HL-60 (cell line): ENCODE measurements around the gene FGF22.

ENCODE experiments used
- DNase-seq, 2 experiments: peaks; one replicate each; pipeline ENCODE4 v3.0.0-alpha.2; 2010 to 2020; ENCODE audit warnings: low read depth in 1 of 2, low spot score in 1 of 2
- H3K27ac ChIP-seq: fragments of 250-450 bp; sonication (Bioruptor Pico); replicated peaks from 2 replicates; pipeline ENCODE4 v1.5.1; 2020; ENCODE audit warnings: mild to moderate bottlenecking, moderate library complexity
- H3K27me3 ChIP-seq: fragments of 250-450 bp; sonication (Bioruptor Pico); 2 replicates; pipeline ENCODE4 v1.5.1; 2021; ENCODE audit warnings: mild to moderate bottlenecking, moderate library complexity; ENCODE audit not compliant: insufficient read depth, poor library complexity, severe bottlenecking
- H3K4me3 ChIP-seq: replicated peaks from 2 replicates; pipeline ENCODE4 v1.5.1; 2011; ENCODE audit warnings: mild to moderate bottlenecking, control low read depth, low read length; ENCODE audit not compliant: insufficient read depth
- CTCF ChIP-seq: IDR thresholded peaks from one replicate; pipeline ENCODE4 v1.5.1; 2011; ENCODE audit warnings: low read length, control low read depth, inconsistent platforms; ENCODE audit not compliant: insufficient read depth
- GABPA ChIP-seq: IDR thresholded peaks from 2 replicates; pipeline ENCODE4 v1.6.1; 2012; ENCODE audit warnings: low read depth
- POLR2AphosphoS5 ChIP-seq: IDR thresholded peaks from 2 replicates; pipeline ENCODE4 v1.6.1; 2012; ENCODE audit warnings: low read depth
- REST ChIP-seq: IDR thresholded peaks from 2 replicates; pipeline ENCODE4 v1.6.1; 2012; ENCODE audit warnings: low read depth; ENCODE audit not compliant: insufficient replicate concordance
- SPI1 ChIP-seq: IDR thresholded peaks from 2 replicates; pipeline ENCODE4 v1.6.1; 2012; ENCODE audit warnings: low read depth, mild to moderate bottlenecking, borderline replicate concordance

FGF22 gene

DNA sequence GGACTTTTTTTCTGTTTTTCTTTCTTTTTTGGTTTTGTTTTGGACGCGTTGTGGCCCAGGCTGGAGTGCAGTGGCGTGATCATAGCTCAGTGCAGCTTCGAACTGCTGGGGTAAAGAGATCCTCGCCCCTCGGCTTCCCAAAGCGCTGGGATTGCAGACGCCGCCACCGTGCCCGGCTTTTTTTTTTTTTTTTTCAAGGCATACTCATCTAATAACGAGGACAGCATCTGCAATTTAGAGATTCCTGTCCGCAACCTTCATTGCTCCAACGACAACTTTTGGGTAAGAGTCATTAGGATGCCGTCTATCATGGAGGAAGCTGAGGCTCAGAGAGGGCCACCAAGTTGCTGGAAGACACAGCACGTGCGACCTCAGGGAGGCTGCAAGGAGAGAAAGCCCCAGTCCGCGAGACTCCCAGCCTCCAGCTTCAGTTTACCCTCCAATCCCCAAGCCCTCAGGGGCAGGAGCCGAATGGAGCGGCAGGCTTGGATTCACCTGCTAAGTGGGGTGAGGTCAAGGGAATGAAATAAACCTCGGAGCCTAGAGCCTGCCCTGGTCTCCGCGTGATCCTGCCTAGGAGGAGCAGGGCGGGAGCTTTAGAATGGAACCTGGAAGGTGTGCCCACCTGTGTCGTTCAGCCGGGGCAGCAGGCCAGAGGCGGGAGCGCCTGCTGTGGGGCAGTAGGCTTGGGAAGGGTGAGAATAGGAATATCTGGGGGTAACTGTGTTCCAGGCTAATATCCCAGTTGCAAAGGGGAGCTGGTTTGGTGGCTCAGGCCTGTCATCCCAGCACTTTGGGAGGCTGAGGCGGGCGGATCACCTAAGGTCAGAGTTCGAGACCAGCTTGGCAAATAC lies 5.7 kb upstream of the FGF22 start:
- peak overlapping the region; percentile 66 for H3K27ac ChIP-seq
- DNase-seq, result no peak
- peaks cover 3% of the 10 kb centered on the region for H3K27me3 ChIP-seq
- no peak for TF ChIP-seq POLR2AphosphoS5
- no peak for TF ChIP-seq GABPA
- TF ChIP-seq SPI1, result no peak
- no peak for TF ChIP-seq CTCF
- TF ChIP-seq REST, result no peak
- H3K4me3 ChIP-seq, result peak overlapping the region; percentile 47

- H3K27me3 ChIP-seq, result peaks cover 4% of the 10 kb centered on the region
- H3K4me3 ChIP-seq, result no peak overlapping the region
- no peak overlapping the region for H3K27ac ChIP-seq
- no peak for DNase-seq
- TF ChIP-seq REST (no peak), CTCF (no peak)
Measured at GRCh38 chr19:634975-635652, 4.6 kb upstream of the FGF22 start.

DNA sequence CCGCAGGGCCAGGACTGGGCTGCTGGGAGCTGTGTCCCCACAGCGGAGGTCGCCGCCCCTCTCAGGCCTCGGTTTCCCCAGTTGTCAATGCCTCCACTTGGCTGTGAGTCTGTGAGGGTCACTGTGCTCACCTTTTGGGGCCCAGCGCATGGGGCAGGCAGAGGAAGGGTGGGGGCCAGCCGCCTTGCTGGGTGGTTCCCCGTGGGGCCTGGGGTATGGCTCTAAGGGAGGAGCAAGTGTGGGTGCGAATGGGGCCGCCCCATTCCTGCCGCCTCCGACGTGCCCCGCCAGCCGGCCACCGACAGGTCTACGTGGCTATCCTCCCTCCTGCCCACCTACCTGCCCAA lies 800 bp upstream of the FGF22 start:
- TF ChIP-seq REST, result no peak
- no peak for TF ChIP-seq POLR2AphosphoS5
- no peak for TF ChIP-seq CTCF
- no peak for TF ChIP-seq SPI1
- no peak for TF ChIP-seq GABPA
- DNase-seq, result no peak
- Histone ChIP-seq H3K4me3 (no peak overlapping the region), H3K27me3 (peaks cover 4% of the 10 kb centered on the region), H3K27ac (no peak overlapping the region)
